ENCODE results near the gene TM4SF4. TPM values are rescaled to one million over a fixed set of nuclear protein-coding genes. Genes with fewer than 3 reads are reported as not detected.

TM4SF4 gene
- total and polyA plus RNA-seq, 2 of the 8 experiments (the other 6 are each of a cell fraction or from before 2014, with no cell fraction given): not detected

DNA sequence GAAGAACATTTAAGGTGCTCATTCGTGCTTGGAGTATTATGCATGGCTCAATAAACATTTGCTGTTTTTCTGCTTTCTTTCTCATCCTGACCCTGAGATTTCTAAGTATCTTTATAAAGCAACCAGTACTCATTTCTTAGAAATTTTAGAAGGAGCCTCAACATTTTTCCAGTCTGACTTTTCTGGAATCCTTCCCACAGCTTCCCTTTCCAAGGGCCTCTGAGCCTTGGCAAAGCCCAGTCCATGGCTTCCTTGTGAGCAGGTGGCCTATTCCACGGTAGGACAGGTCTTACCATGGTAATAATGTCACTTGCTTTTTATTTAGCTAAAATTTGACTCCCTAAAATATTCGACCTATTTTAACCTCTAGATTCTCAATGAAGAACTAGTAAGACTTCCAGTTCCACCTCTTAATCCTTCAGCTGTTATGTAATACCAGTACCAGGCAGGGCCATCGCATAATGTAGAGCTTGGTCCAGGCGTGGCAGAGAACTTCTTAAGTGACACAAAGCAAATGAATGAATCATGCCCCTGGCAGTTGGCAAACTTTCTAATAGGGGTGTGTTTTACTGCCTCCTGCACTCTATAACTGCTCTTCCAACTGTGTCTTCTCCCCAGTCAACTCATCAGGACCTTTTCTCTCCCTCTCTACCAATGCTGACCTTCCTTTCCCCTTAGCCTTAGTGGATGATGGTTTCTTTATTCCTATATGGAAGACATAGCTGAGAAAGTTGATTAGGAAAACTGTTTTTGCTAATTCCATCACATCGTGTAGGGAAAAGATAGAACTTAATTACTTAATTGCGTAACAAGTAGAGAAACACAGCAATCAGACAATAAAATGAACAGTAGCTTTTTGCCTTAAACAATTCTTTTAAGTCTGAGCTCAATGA, 894 bp upstream of the TM4SF4 start:
- no peaks in the 10 kb centered on the region for H4K20me1 ChIP-seq (replicated peaks in 1 of 2; ENCODE audit: control insufficient read depth in 1 of 2, insufficient read depth in 2 of 2, low read length in 2 of 2)
- no peak overlapping the region for H3K14ac ChIP-seq (ENCODE audit: insufficient read length)
- no peak for DNase-seq (ENCODE audit: low read depth in 1 of 2, low spot score in 2 of 2)
- H4K8ac ChIP-seq (ENCODE audit: extremely low read depth, insufficient read depth, low read length): no peak overlapping the region
- no peak overlapping the region for H2BK12ac ChIP-seq (ENCODE audit: low read depth, low read length)
- no peak for FAIRE-seq
- no peak overlapping the region for H4K5ac ChIP-seq (ENCODE audit: insufficient read length, low read depth, low read length)
- H4K91ac ChIP-seq (replicated peaks; ENCODE audit: insufficient read length, low read length): no peak overlapping the region
- no peak overlapping the region for H3K4me2 ChIP-seq (ENCODE audit: insufficient read depth in 1 of 2, low read depth in 2 of 2, low read length in 2 of 2)
- no peaks in the 10 kb centered on the region for H3K36me3 ChIP-seq (ENCODE audit: control insufficient read depth in 2 of 4, insufficient read depth in 4 of 4, low read length in 3 of 4)
- 88% methylated on average over 7 of the region's 7 CpGs; no CpG with 5 or more reads in 1 of the 2 experiments for WGBS, 2 experiments (ENCODE audit: extremely low coverage in 1 of 2, insufficient coverage in 1 of 2, insufficient read length in 1 of 2, insufficient replicate concordance in 2 of 2, low coverage in 1 of 2, low lambda C conversion rate in 2 of 2, missing lambda C conversion rate in 1 of 2)
- ChIA-PET CTCF (ENCODE audit: partially characterized antibody) (interaction anchor here (0.6 to 5.8 kb wide), 10 partner anchors 15 to 519 kb away, joined by 3 to 39 read pairs (median 3); no protein-coding TSS in a partner anchor), POLR2A (ENCODE audit: partially characterized antibody) (no interaction called here)
- no peaks in the 10 kb centered on the region for H3K79me2 ChIP-seq (ENCODE audit: control insufficient read depth in 1 of 2, insufficient read depth in 2 of 2, low read length in 2 of 2)
- no peak overlapping the region for H3K4ac ChIP-seq (replicated peaks; ENCODE audit: insufficient read length, low read depth, low read length)
- H3K27me3 ChIP-seq (replicated peaks in 1 of 4; ENCODE audit: control insufficient read depth in 3 of 4, extremely low read depth in 1 of 4, insufficient read depth in 3 of 4, low read length in 3 of 4): no peaks in the 10 kb centered on the region
- no peak overlapping the region for H2BK5ac ChIP-seq (ENCODE audit: low read depth, low read length)
- no peaks in the 10 kb centered on the region for H3K23me2 ChIP-seq (ENCODE audit: low read depth, low read length)
- H3K9ac ChIP-seq (replicated peaks in 1 of 4; ENCODE audit: extremely low read depth in 1 of 4, low read depth in 3 of 4, low read length in 3 of 4): no peak overlapping the region
- H2AFZ ChIP-seq (ENCODE audit: low read length): no peak overlapping the region
- no peak overlapping the region for H2BK15ac ChIP-seq (ENCODE audit: low read length)
- no peaks in the 10 kb centered on the region for H3K9me3 ChIP-seq (ENCODE audit: insufficient read depth in 2 of 2, low read depth in 1 of 2, low read length in 1 of 2)
- no peaks in the 10 kb centered on the region for H3K79me1 ChIP-seq (ENCODE audit: low read depth, low read length)
- H3K18ac ChIP-seq (ENCODE audit: extremely low read depth, low read length): no peak overlapping the region
- no peak overlapping the region for H3K56ac ChIP-seq (replicated peaks; ENCODE audit: insufficient read length, low read depth, low read length)
- H3K27ac ChIP-seq (ENCODE audit: low read depth, low read length): no peak overlapping the region
- H2BK20ac ChIP-seq (ENCODE audit: low read length): no peak overlapping the region
- no peak overlapping the region for H3K23ac ChIP-seq (ENCODE audit: insufficient read length)
- peaks cover 0 to 2% (median 0%) of the 10 kb centered on the region in 4 experiments; a peak in 4 of 7 replicates for H3K4me1 ChIP-seq (replicated peaks in 1 of 4; ENCODE audit: control insufficient read depth in 3 of 4, insufficient read depth in 4 of 4, low read length in 3 of 4)
- H3K4me3 ChIP-seq (ENCODE audit: extremely low read depth in 1 of 4, insufficient read depth in 2 of 4, low read depth in 3 of 4, low read length in 4 of 4): no peak overlapping the region
- H2BK120ac ChIP-seq (replicated peaks; ENCODE audit: low read depth, low read length): no peak overlapping the region
- no peak overlapping the region for H2AK5ac ChIP-seq (ENCODE audit: low read depth, low read length)
- no peak for TF ChIP-seq NANOG (IDR thresholded peaks at IDR 0.05; ENCODE audit: insufficient read depth, low read depth, low read length, poor library complexity, severe bottlenecking)

All from H1 (cell line).